ENCODE results near the gene TMEM214. TPM values are rescaled to one million over a fixed set of nuclear protein-coding genes. Genes with fewer than 3 reads are reported as not detected.

TMEM214 gene
- total RNA-seq, 2 experiments from 2014 or later: 22.0 to 24.6 TPM

GRCh38 chr2:27010139-27010538 lies 22.6 kb upstream of the TMEM214 start:
- intact Hi-C loops (cut with DNase I, micrococcal nuclease): no loop called here
- H3K4me3 ChIP-seq (ENCODE audit: low read length): no peak overlapping the region
- Mint-ChIP-seq H3K27me3 (peaks cover 4% of the 10 kb centered on the region), H3K4me3 (no peak overlapping the region), H3K36me3 (ENCODE audit: low read depth) (no peaks in the 10 kb centered on the region), H3K4me1 (ENCODE audit: low read depth) (peaks cover 8% of the 10 kb centered on the region), H3K27ac (no peak overlapping the region), H3K9me3 (no peaks in the 10 kb centered on the region)
- no peak for TF ChIP-seq CTCF (IDR thresholded peaks at IDR 0.05)
- H3K36me3 ChIP-seq (ENCODE audit: insufficient read depth, low read length): no peaks in the 10 kb centered on the region
- ATAC-seq (ENCODE audit: poor library complexity): no peak
- CTCF ChIA-PET: no interaction called here
- H3K9me3 ChIP-seq (ENCODE audit: control insufficient read depth in 1 of 2, insufficient read depth in 1 of 2, low read length in 2 of 2): no peaks in the 10 kb centered on the region
- no peak overlapping the region for H3K27ac ChIP-seq (ENCODE audit: low read depth in 1 of 2, low read length in 2 of 2)
- no peaks in the 10 kb centered on the region for H3K27me3 ChIP-seq (ENCODE audit: control insufficient read depth in 1 of 2, insufficient read depth in 2 of 2, low read length in 2 of 2)
- POLR2A ChIA-PET: interaction anchor here (0.8 kb wide), 1 partner anchor 1061 kb away, joined by 3 read pairs; no protein-coding TSS in a partner anchor
- DNase-seq: no peak
- no peaks in the 10 kb centered on the region for H3K4me1 ChIP-seq (ENCODE audit: insufficient read depth, low read length)

GRCh38 chr2:27013738-27014137 lies 19.0 kb upstream of the TMEM214 start:
- no peaks in the 10 kb centered on the region for H3K9me3 ChIP-seq (ENCODE audit: control insufficient read depth in 1 of 2, insufficient read depth in 1 of 2, low read length in 2 of 2)
- no peak for ATAC-seq (ENCODE audit: poor library complexity)
- no peaks in the 10 kb centered on the region for H3K27me3 ChIP-seq (ENCODE audit: control insufficient read depth in 1 of 2, insufficient read depth in 2 of 2, low read length in 2 of 2)
- Mint-ChIP-seq H3K4me1 (ENCODE audit: low read depth) (peaks cover 8% of the 10 kb centered on the region), H3K36me3 (ENCODE audit: low read depth) (no peaks in the 10 kb centered on the region), H3K27me3 (no peaks in the 10 kb centered on the region), H3K27ac (no peak overlapping the region), H3K4me3 (no peak overlapping the region), H3K9me3 (no peaks in the 10 kb centered on the region)
- ChIA-PET POLR2A (no interaction called here), CTCF (no interaction called here)
- no peak for DNase-seq
- no peak for TF ChIP-seq CTCF (IDR thresholded peaks at IDR 0.05)
- H3K4me3 ChIP-seq (ENCODE audit: low read length): no peak overlapping the region
- H3K36me3 ChIP-seq (ENCODE audit: insufficient read depth, low read length): no peaks in the 10 kb centered on the region
- H3K27ac ChIP-seq (ENCODE audit: low read depth in 1 of 2, low read length in 2 of 2): no peak overlapping the region
- intact Hi-C loops (cut with DNase I, micrococcal nuclease): no loop called here
- H3K4me1 ChIP-seq (ENCODE audit: insufficient read depth, low read length): no peaks in the 10 kb centered on the region

- no peaks in the 10 kb centered on the region for H3K27me3 ChIP-seq (ENCODE audit: control insufficient read depth in 1 of 2, insufficient read depth in 2 of 2, low read length in 2 of 2)
- Mint-ChIP-seq H3K36me3 (ENCODE audit: low read depth) (no peaks in the 10 kb centered on the region), H3K4me1 (ENCODE audit: low read depth) (peaks cover 4% of the 10 kb centered on the region), H3K27ac (no peak overlapping the region), H3K27me3 (no peaks in the 10 kb centered on the region), H3K9me3 (no peaks in the 10 kb centered on the region), H3K4me3 (no peak overlapping the region)
- ChIA-PET POLR2A (no interaction called here), CTCF (interaction anchor here (2.9 kb wide), 1 partner anchor 53 kb away, joined by 56 read pairs; no protein-coding TSS in a partner anchor)
- no peaks in the 10 kb centered on the region for H3K4me1 ChIP-seq (ENCODE audit: insufficient read depth, low read length)
- no peak for TF ChIP-seq CTCF (IDR thresholded peaks at IDR 0.05)
- intact Hi-C loops (cut with DNase I, micrococcal nuclease): no loop called here
- H3K36me3 ChIP-seq (ENCODE audit: insufficient read depth, low read length): no peaks in the 10 kb centered on the region
- no peak for ATAC-seq (ENCODE audit: poor library complexity)
- no peaks in the 10 kb centered on the region for H3K9me3 ChIP-seq (ENCODE audit: control insufficient read depth in 1 of 2, insufficient read depth in 1 of 2, low read length in 2 of 2)
- no peak overlapping the region for H3K27ac ChIP-seq (ENCODE audit: low read depth in 1 of 2, low read length in 2 of 2)
- no peak for DNase-seq
- no peak overlapping the region for H3K4me3 ChIP-seq (ENCODE audit: low read length)
These were observed 17.9 kb upstream of the TMEM214 start for GRCh38 chr2:27014771-27015433.

All from CD4-positive, alpha-beta T cell (primary cell).